GM19240 (cell line): ENCODE data around the gene NEUROD6.

Experiments
- DNase-seq: peaks from one replicate; pipeline ENCODE4 v3.0.0; 2011; ENCODE audit warnings: low spot score; ENCODE audit not compliant: insufficient read length

NEUROD6 gene

GRCh38 chr7:31340603-31341002, at the start of gene NEUROD6:
TSS of gene NEUROD6 (minus strand) at chr7:31340726. CDS start at chr7:31339268, 1,458 bp downstream.
- DNase-seq = no peak

GRCh38 chr7:31384466-31384865, 43.9 kb upstream of the NEUROD6 start:
- DNase-seq = no peak

DNA sequence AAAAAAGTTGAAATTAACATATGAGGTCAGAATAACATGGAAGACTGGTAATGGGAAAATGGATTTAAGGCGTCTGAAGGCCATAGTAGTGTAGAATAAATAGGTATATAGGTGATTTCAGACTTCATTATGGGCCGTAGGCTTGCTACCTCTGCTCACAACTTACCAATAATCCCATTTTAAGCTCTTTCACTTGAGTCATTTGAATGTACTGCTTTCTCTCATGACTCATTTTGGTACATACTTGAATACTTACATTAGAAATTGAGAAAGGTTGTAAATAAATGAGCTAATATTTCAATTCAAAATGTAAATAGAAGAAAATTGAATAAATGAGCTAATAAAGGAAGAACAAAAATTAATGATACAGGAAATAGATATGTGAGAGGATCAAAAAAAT, 42.2 kb upstream of the NEUROD6 start:
- DNase-seq = no peak

- DNase-seq = peak; percentile 44
Measured at GRCh38 chr7:31373337-31374289, 33.1 kb upstream of the NEUROD6 start.

DNA sequence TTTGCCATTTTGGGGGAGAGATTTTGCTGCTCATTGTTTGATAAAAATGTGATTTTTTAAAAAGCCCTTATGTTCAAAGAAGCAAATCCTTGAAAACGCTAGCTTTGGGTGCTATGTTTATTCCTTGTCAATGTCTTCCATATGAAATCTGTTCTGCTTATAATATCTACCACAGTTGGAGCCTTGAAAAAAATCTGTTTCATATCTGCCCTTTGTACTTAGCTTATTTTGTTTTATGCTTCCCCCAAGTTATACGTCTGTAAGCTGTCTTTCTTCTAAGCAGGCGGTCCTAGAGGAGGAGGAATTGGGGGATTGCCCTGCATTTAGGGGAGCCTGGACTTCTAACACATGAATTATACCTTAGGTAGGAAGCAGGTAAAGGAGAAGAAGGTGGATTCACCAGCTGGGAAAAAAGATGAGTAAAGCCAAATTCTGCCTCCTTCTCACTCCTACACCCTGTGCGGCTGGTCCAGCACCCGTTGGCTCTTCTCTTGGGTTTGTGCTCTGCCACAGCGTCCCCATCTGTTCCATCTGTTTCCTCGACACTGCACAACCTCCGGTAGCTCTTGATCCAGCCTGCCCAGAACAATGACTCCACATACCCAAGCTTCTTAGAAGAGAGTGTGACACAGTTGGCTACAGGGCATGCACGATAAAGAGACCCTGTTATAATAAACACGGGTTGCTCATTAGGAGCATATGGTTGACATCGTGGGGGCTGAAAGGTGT, 31.9 kb upstream of the NEUROD6 start:
- DNase-seq = no peak

DNA sequence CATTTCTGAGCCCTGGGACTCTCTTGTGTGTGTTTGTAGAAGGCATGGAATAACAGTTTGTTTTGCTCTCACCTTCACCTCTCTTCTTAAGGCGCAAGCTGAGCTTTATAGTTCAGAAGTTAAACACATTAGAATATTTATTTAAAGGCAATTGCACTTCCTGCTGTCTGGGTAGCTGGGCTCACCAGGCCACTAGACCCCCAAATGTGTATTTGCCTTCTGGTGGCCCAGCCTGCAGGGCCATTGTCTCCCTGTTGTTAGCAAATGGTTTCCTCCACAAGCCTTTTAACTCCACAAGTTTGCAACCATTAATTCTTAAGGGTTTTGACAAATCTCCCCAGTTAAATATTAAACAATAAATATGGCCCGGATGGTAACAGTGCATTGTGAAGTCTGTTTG, 31.1 kb upstream of the NEUROD6 start:
- no peak for DNase-seq

- DNase-seq = no peak
Measured at GRCh38 chr7:31370609-31371008, 30.1 kb upstream of the NEUROD6 start.

- DNase-seq = no peak
Measured at GRCh38 chr7:31368620-31369019, 28.1 kb upstream of the NEUROD6 start.

DNA sequence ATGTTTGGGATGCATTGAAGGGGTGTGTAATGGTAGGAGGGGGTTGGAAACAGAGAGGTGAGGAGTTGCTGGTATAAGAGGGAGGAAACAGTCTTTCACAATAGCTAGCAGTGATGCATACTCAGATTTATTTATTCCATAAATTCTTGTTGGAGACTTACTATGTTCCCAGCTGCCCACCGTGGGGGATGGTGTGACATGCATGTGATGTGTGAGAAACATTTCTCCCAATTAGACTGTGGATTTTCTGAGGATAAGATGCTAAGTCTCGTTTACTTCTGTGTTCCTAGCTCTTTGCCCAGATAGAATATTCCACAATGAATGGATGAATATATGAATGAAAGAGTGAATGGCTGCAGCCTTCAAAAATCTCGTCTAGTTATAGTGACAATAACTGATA, 23.0 kb upstream of the NEUROD6 start:
- DNase-seq = no peak

GRCh38 chr7:31363051-31363450, 22.5 kb upstream of the NEUROD6 start:
- no peak for DNase-seq

DNA sequence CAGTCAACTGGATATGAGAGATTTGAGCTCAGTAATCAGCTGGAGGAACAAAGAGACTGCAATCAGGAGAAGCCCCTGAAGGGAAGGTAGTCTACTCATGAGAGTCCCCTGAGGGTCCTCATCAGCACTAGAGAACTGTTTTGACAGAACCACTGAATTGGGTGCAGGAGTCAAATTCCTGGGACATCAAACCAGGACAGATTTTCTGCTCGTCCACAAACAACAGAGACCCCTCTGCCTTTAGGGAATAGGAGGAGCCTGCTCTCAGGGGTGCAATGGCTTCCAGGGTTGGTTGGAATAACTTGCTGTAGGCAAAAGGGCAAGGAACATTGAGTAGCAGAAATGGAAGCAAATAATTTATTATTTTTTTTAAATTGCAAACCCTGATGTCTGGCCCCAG, 21.9 kb upstream of the NEUROD6 start:
- DNase-seq = no peak

GRCh38 chr7:31358467-31358866, 17.9 kb upstream of the NEUROD6 start:
- DNase-seq = no peak

DNA sequence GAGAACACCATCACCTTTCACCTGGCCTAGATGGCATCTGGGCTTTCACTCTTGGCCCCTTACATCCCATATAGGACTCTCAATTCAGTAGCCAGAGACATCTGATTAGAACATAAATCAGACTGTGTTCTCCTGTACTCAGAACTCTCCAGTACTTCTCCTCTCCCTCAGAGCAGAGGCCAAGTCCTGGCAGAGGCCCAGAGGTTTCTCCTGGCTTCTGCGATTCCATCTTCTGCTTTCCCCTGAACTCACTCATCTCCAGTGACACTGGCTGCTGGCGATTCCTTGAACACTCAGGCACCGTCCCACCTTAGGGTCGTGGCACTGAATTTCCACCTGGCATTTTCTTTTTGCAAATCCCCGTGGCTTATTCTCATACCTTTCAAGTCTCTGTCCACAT, 4.9 kb upstream of the NEUROD6 start:
- DNase-seq = no peak

- no peak for DNase-seq
Measured at GRCh38 chr7:31343516-31344305, 3.2 kb upstream of the NEUROD6 start.

GRCh38 chr7:31341141-31341540, 615 bp upstream of the NEUROD6 start:
- DNase-seq = no peak

GRCh38 chr7:31340051-31340450, 475 bp downstream of the NEUROD6 start:
- DNase-seq = no peak

DNA sequence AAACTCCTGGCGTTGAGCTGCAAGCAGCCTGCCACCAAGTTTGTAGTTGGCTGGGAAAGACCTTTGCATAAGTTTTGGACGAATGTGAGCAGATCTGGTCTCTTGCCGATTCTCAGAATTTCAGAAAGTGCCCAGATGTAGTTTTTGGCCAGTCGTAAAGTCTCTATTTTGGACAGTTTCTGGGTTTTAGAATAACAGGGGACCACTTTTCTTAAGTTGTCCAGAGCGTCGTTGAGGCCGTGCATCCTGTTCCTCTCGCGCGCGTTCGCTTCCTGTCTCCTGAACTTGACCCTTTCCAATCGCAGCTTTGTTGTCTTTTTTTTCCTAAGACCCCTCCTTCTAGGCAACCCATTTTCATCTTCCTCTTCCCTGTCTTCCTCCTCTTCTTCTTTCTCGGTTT, 1.8 kb downstream of the NEUROD6 start:
- DNase-seq = no peak

DNA sequence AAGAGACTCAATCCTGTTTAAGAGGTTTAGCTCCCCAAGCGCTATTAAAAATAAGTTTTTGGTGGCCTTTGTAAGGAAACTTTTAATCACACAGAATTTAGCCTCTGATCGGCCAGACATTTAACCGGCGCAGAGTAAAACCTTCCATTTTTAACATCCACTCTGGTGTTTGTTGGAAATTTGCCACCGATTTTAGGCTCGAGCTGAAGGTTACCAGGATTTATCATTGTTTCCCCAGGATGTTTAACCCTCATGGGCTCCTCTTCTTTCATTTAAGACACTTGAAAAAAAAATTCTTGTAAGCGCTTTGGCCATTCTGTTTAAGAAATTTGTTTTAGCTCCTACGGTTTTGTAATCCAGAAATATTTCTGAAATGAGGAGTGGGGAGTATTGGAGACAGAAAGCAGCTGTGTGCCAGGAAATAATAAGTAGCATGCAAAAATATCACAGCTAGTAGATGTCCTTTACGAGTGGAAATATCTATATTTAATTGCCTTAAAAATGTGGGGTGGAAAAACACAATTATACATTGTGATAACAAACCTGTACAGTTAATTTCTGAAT, 3.4 kb downstream of the NEUROD6 start:
- DNase-seq = no peak

DNA sequence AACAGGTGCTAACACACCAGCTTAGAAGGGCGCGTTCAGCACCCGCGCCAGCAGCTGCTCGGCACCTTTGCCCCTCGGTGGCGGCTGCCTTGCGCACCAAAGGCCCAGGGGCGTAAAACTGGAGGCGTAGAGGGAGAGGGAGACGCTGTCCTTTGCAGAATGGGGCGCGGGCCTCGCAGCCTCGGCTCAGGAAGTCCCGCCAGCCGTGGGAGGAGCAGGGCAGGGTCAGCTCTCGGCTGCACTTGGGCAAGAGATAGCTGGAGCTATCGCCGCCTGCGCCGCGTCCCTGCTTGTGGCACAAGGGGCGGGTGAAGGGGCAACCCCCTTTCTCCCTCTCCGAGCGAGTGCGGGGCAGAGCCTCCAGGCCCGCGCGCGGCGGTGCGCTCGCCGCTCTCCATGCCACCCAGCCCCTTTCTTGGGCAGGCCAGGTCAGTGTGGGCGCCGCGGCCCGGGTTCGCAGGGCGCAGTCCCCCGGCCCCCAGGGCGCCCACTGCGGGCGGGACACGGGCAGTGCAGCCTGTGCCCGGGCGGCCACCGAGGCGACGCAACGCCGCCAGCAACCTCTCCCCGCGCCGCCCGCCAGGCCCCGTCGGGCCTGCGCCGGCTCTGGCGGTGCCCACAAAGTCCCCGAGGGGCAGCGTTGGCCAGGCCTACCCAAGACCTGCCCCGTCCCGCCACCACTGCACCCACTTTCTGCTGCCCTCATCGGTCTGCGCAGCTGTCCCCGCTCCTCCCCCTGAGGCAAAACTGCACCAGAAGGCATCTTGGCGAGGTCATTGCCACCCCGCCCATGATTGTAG, 4.1 kb downstream of the NEUROD6 start:
- no peak for DNase-seq

DNA sequence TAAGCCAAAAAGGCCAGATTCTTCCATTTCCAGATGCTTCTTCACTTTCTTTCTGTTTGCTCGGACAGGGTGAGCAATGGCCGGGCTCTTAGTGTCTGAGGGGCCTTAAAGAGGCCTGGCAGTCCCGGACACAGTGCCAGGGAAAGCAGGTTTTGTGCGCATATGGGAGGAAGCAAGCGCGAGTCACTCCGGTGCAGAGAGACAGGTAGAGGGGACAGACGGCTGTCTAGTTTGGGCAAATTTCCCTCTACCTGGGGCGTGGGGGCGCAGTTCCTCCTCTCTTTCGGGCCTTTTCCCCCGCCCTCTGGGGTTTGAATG, 4.7 kb downstream of the NEUROD6 start:
- no peak for DNase-seq
